HFFc6 (cell line): ENCODE data around the gene STAT5A. TPM values are rescaled to one million over a fixed set of nuclear protein-coding genes. Genes with fewer than 3 reads are reported as not detected.

Experiments used
- DNase-seq: peaks from one replicate; pipeline ENCODE4 v3.0.0-alpha.2; 2018
- H3K27ac Mint-ChIP-seq: 2 replicates; pipeline ENCODE4 v1.8.0; 2020; ENCODE audit warnings: mild to moderate bottlenecking, mixed read lengths
- H3K27me3 Mint-ChIP-seq: 2 replicates; pipeline ENCODE4 v1.8.0; 2021; ENCODE audit warnings: mild to moderate bottlenecking, moderate library complexity, mixed read lengths; ENCODE audit not compliant: insufficient read depth
- H3K36me3 Mint-ChIP-seq: 2 replicates; pipeline ENCODE4 v1.8.0; 2021; ENCODE audit warnings: low read depth, mixed read lengths
- H3K4me1 Mint-ChIP-seq: 2 replicates; pipeline ENCODE4 v1.8.0; 2020; ENCODE audit warnings: low read depth, mixed read lengths
- H3K4me3 Mint-ChIP-seq: 2 replicates; pipeline ENCODE4 v1.8.0; 2020; ENCODE audit warnings: mild to moderate bottlenecking, moderate library complexity, mixed read lengths
- H3K9me3 Mint-ChIP-seq: 2 replicates; pipeline ENCODE4 v1.8.0; 2020; ENCODE audit warnings: mild to moderate bottlenecking, mixed read lengths
- CTCF ChIP-seq: fragments of 200-600 bp; sonication (generic); IDR thresholded peaks from 2 replicates; pipeline ENCODE4 v1.5.0; 2021; ENCODE audit warnings: antibody characterized with exemption, mild to moderate bottlenecking
- total RNA-seq, 6 experiments: library from RNA; stranded (reverse); fragmentation: NEBNext Ultra II Directional; extraction: Animal tissue kit (Norgen Biotek cat#: 25700); gene quantifications; 2 replicates in 1 of 6; 3 replicates in 5 of 6; pipeline ENCODE4 v1.2.3, GENCODE V29; 2021

Gene STAT5A
- total RNA-seq, 6 experiments from 2014 or later: 0.27 to 1.0 (median 0.53) TPM

GRCh38 chr17:42334677-42335076 is 46.4 kb downstream of the STAT5A start:
- no peak overlapping the region for H3K4me3 Mint-ChIP-seq
- no peak overlapping the region; the same call in 1 of the 2 replicates for H3K27ac Mint-ChIP-seq
- no peaks in the 10 kb centered on the region for H3K9me3 Mint-ChIP-seq
- peaks cover 6% of the 10 kb centered on the region; the same call in 1 of the 2 replicates for H3K27me3 Mint-ChIP-seq
- peaks cover 36% of the 10 kb centered on the region for H3K36me3 Mint-ChIP-seq
- TF ChIP-seq CTCF: peak; percentile 54
- H3K4me1 Mint-ChIP-seq: peaks cover 10% of the 10 kb centered on the region
- no peak for DNase-seq

DNA sequence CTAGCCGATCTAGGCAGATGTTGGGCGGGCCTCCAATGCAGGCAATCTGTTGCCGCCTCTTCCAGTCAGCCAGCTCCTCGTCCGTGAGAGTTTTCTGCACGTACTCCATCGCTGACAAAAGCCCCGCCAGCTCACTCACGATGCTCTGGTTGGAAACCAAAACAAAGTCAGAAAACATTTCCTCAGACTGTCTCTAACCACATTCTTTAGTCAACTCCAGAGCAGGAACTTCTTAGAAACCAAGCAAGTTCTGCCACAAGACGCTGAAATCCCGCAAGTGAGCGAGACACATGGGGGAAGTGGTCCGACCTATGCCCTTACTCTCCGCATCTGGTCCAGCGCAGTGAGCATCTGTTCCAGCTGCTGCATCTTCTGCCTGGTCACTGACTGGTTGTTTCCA is 49.1 kb downstream of the STAT5A start:
- Mint-ChIP-seq H3K27me3 (peaks cover 3% of the 10 kb centered on the region; the same call in 1 of the 2 replicates), H3K4me3 (no peak overlapping the region), H3K36me3 (peaks cover 45% of the 10 kb centered on the region), H3K4me1 (peaks cover 26% of the 10 kb centered on the region), H3K9me3 (no peaks in the 10 kb centered on the region), H3K27ac (no peak overlapping the region)
- no peak for TF ChIP-seq CTCF
- no peak for DNase-seq

GRCh38 chr17:42338427-42338985 is 50.2 kb downstream of the STAT5A start:
- Mint-ChIP-seq H3K9me3 (no peaks in the 10 kb centered on the region), H3K4me3 (no peak overlapping the region), H3K27me3 (peaks cover 3% of the 10 kb centered on the region; the same call in 1 of the 2 replicates), H3K27ac (no peak overlapping the region), H3K4me1 (peaks cover 37% of the 10 kb centered on the region), H3K36me3 (peaks cover 45% of the 10 kb centered on the region)
- TF ChIP-seq CTCF: no peak
- no peak for DNase-seq

DNA sequence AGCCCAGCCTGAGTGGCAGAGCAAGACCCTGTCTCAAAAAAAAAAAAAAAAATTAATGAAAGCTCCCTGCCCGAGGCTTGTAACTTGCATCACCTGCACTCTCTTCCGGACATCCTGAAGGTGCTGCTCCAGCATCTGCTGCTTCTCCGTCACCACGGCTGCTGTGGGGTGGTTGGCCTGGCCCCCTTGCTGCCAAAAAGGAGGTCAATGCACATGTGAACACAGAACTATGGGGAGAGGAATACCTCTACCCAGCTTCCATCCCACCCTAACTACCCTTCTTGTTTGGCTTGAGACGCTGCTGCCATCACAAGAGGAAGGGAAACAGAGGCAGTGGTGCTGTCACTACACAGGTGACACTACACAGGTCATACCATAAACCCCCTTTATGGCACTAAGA is 50.9 kb downstream of the STAT5A start:
- DNase-seq: no peak
- Mint-ChIP-seq H3K4me3 (no peak overlapping the region), H3K9me3 (no peaks in the 10 kb centered on the region), H3K27ac (no peak overlapping the region), H3K36me3 (peaks cover 40% of the 10 kb centered on the region), H3K4me1 (peaks cover 42% of the 10 kb centered on the region), H3K27me3 (peaks cover 3% of the 10 kb centered on the region; the same call in 1 of the 2 replicates)
- TF ChIP-seq CTCF: no peak

GRCh38 chr17:42340691-42341127 is 52.4 kb downstream of the STAT5A start:
- DNase-seq: no peak
- Mint-ChIP-seq H3K27ac (peak overlapping the region; percentile 44; the same call in 1 of the 2 replicates), H3K4me3 (no peak overlapping the region), H3K27me3 (peaks cover 3% of the 10 kb centered on the region; the same call in 1 of the 2 replicates), H3K36me3 (peaks cover 42% of the 10 kb centered on the region), H3K9me3 (no peaks in the 10 kb centered on the region), H3K4me1 (peaks cover 37% of the 10 kb centered on the region)
- no peak for TF ChIP-seq CTCF
